D721Med (cell line): Measurements from ENCODE around the gene PPIC.

Experiments used
- DNase-seq: peaks from one replicate; pipeline ENCODE4 v3.0.0; 2011; ENCODE audit warnings: low spot score; ENCODE audit not compliant: insufficient read length
- FAIRE-seq: peaks from 2 replicates; lab custom pipeline; 2011; peaks lifted over from hg19 to GRCh38; lab: Jason Lieb, UNC
- CTCF ChIP-seq: IDR thresholded peaks from 2 replicates; pipeline ENCODE4 v1.5.1; 2012; ENCODE audit warnings: mild to moderate bottlenecking, control low read depth; ENCODE audit not compliant: insufficient read depth; ENCODE audit errors: missing control alignments

The PPIC gene

DNA sequence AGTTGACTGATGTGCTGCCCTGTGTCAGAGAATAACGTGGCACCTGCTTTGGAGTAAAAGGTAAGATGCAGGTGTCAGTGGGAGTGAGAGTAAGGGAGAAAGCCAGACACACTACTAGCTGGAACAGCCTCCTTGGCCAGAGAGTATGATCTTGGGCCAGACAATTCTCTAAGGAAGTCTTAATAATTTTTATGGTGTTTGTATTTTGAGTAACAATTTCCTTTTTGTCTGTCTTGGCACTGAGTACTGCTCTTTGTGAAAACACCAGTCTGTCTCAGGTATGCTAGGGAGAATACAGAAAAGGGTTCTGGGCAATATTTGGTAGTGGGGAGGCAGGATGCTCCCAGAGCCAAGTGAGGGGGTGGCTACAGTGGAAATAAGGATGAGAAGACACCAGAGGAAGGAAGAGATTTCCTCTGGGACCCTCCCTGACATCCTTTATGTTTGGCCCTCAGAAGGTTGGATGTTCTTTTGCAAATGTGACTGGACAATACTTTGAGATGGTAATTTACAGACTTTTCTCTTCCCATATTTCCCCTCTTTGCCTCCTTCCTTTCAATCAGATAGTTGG is 31.9 kb upstream of the PPIC start:
- TF ChIP-seq CTCF, result no peak
- DNase-seq (no peak), FAIRE-seq (no peak)

- FAIRE-seq, result no peak
- TF ChIP-seq CTCF, result no peak
- DNase-seq, result no peak
These were observed 29.5 kb upstream of the PPIC start for GRCh38 chr5:123066016-123066415.

GRCh38 chr5:123059455-123059854 is 22.9 kb upstream of the PPIC start:
- TF ChIP-seq CTCF, result no peak
- DNase-seq (no peak), FAIRE-seq (no peak)

DNA sequence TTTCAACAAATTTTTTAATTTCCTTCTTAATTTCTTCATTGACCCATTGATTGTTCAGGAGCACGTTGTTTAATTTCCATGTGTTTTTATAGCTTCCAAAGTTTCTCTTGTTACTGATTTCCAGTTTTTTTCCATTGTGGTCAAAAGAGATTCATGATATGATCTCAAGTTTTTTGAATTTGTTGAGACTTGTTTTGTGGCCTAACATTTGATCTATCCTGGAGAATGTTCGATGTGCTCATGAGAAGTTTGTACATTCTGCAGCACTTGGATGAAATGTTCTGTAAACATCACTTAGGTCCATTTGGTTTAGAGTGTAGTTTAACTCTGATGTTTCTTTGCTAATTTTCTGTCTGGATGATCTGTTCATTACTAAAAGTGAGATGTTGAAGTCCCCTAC is 14.7 kb upstream of the PPIC start:
- no peak for TF ChIP-seq CTCF
- FAIRE-seq (no peak), DNase-seq (no peak)

- FAIRE-seq (no peak), DNase-seq (no peak)
- TF ChIP-seq CTCF, result no peak
These were observed 11.2 kb upstream of the PPIC start for GRCh38 chr5:123047706-123048105.

GRCh38 chr5:123046222-123046621 is 9.7 kb upstream of the PPIC start:
- FAIRE-seq (no peak), DNase-seq (no peak)
- no peak for TF ChIP-seq CTCF

- FAIRE-seq, result no peak
- TF ChIP-seq CTCF, result no peak
- no peak for DNase-seq
These were observed 8.5 kb upstream of the PPIC start for GRCh38 chr5:123044926-123045617.
